OCI-LY3 (cell line): ENCODE results near the gene OR52H1.

ENCODE experiments used
- CTCF ChIP-seq: fragments of 200-600, 300-600 bp; sonication (generic); IDR thresholded peaks from 2 replicates; pipeline ENCODE4 v1.5.1; 2014; ENCODE audit warnings: antibody characterized with exemption, low read length, low read depth
- EZH2phosphoT487 ChIP-seq: fragments of 200-600 bp; shearing (Covaris generic); IDR thresholded peaks from 2 replicates; pipeline ENCODE4 v1.6.1; 2018; ENCODE audit warnings: antibody characterized with exemption, mixed run types, low read depth

GRCh38 chr11:5564259-5565019 is 16.1 kb upstream of the OR52H1 start:
- no peak for TF ChIP-seq EZH2phosphoT487
- no peak for TF ChIP-seq CTCF
